Sigmoid colon (tissue), 7 donors: ENCODE measurements around the gene MITF. TPM values are rescaled to one million over a fixed set of nuclear protein-coding genes. Genes with fewer than 3 reads are reported as not detected.

Experiments used
- DNase-seq: peaks from one replicate; pipeline ENCODE4 v3.0.0-alpha.2; 2019
- H3K27ac ChIP-seq, 4 donors: fragments of 200-600 bp; sonication (generic); one replicate each; pipeline ENCODE4 v1.5.1; 2016 to 2019; ENCODE audit warnings: mild to moderate bottlenecking in 1 of 4
- H3K27me3 ChIP-seq, 3 donors: fragments of 200-600 bp; sonication (generic); one replicate each; pipeline ENCODE4 v1.5.1; 2019; ENCODE audit warnings: mild to moderate bottlenecking in 1 of 3
- H3K36me3 ChIP-seq, 4 donors: fragments of 200-600 bp; sonication (generic); one replicate each; pipeline ENCODE4 v1.5.1; 2016 to 2019
- H3K4me1 ChIP-seq, 4 donors: fragments of 200-600 bp; sonication (generic); one replicate each; pipeline ENCODE4 v1.5.1; 2017 to 2019
- H3K4me3 ChIP-seq, 4 donors: fragments of 200-600 bp; sonication (generic); one replicate each; pipeline ENCODE4 v1.5.1; 2017 to 2019; ENCODE audit warnings: mild to moderate bottlenecking in 2 of 4, moderate library complexity in 1 of 4
- H3K9me3 ChIP-seq, 4 donors: fragments of 200-600 bp in 3 of 4; sonication (generic) in 3 of 4; one replicate each; pipeline versions ENCODE4 v1.5.1 to v1.6.1; 2013 to 2019
- CTCF ChIP-seq, 4 experiments: fragments of 450-650 bp in 3 of 4; fragments of 200-600 bp in 1 of 4; IDR thresholded peaks; one replicate each; pipeline ENCODE4 v1.5.1; 2016 to 2019; ENCODE audit warnings: antibody characterized with exemption in 4 of 4, mild to moderate bottlenecking in 3 of 4, moderate library complexity in 2 of 4
- EP300 ChIP-seq, 4 donors: sonication (generic); formaldehyde crosslinking; IDR thresholded peaks; one replicate each; pipeline ENCODE4 v1.6.1; 2017; ENCODE audit warnings: antibody characterized with exemption in 4 of 4
- POLR2A ChIP-seq, 2 donors: fragments of 450-650 bp; IDR thresholded peaks; one replicate each; pipeline ENCODE4 v1.6.1; 2016; ENCODE audit warnings: antibody characterized with exemption in 2 of 2, mild to moderate bottlenecking in 2 of 2, moderate library complexity in 2 of 2
- POLR2AphosphoS5 ChIP-seq, 4 donors: sonication (generic); formaldehyde crosslinking; IDR thresholded peaks; one replicate each; pipeline ENCODE4 v1.6.1; 2017; ENCODE audit warnings: antibody characterized with exemption in 4 of 4
- WGBS, 2 donors: extraction: QIAGEN DNeasy Blood & Tissue Kit; methylation state at CpG; one replicate each; pipeline ENCODE4 v1.1.7; 2013; 5-methylcytosine and 5-hydroxymethylcytosine counted together
- intact Hi-C: fragments of 100-400 bp; cut with DNase I; formaldehyde crosslinking; loops from one replicate; pipeline ENCODE4 v1.15.1; 2023
- polyA plus RNA-seq, 3 donors: library from polyadenylated mRNA; stranded (reverse); fragments of 200-250 nt; gene quantifications; one replicate each; pipeline ENCODE4 v1.2.3, GENCODE V29; 2013
- total RNA-seq, 4 donors: library from RNA; depleted of rRNA; stranded (reverse); fragments of >200 nt; gene quantifications; one replicate each; pipeline ENCODE4 v1.1.0, GENCODE V29; 2016
- donor health status: healthy with polysubstance abuse.
- donor health status: Bipolar disorder and iron deficiency.
- donor health status: healthy.

The MITF gene
- total and polyA plus RNA-seq, 7 donors = 2.1 to 73.2 (median 65.4) TPM

- intact Hi-C loops = no loop called here
- 65 to 77% methylated on average over 3 of the region's 3 CpGs for WGBS, 2 donors
Measured at GRCh38 chr3:69848113-69848512, 108.8 kb downstream of the MITF start.

GRCh38 chr3:69850849-69851248 lies 111.6 kb downstream of the MITF start:
- Histone ChIP-seq H3K27ac (no peak overlapping the region), H3K9me3 (no peaks in the 10 kb centered on the region), H3K4me3 (no peak overlapping the region), H3K36me3 (no peaks in the 10 kb centered on the region), H3K27me3 (no peaks in the 10 kb centered on the region), H3K4me1 (peaks cover 0 to 62% (median 29%) of the 10 kb centered on the region in 4 donors)
- TF ChIP-seq POLR2AphosphoS5 (IDR thresholded peaks at IDR 0.05) (no peak), POLR2A (IDR thresholded peaks at IDR 0.05) (no peak), CTCF (IDR thresholded peaks at IDR 0.05) (no peak), EP300 (IDR thresholded peaks at IDR 0.05) (no peak)
- intact Hi-C loops = no loop called here
- no peak for DNase-seq

More at GRCh38 chr3:69848113-69848512, 108.8 kb downstream of the MITF start:
- Histone ChIP-seq H3K27me3 (no peaks in the 10 kb centered on the region), H3K9me3 (no peaks in the 10 kb centered on the region), H3K36me3 (no peaks in the 10 kb centered on the region), H3K4me1 (peaks cover 0 to 42% (median 16%) of the 10 kb centered on the region in 4 donors), H3K27ac (peak overlapping the region in 1 of 4 donors; percentile 9), H3K4me3 (no peak overlapping the region)
- DNase-seq = no peak
- TF ChIP-seq POLR2AphosphoS5 (IDR thresholded peaks at IDR 0.05) (no peak), CTCF (IDR thresholded peaks at IDR 0.05) (no peak), EP300 (IDR thresholded peaks at IDR 0.05) (no peak), POLR2A (IDR thresholded peaks at IDR 0.05) (no peak)

GRCh38 chr3:69853027-69853426 lies 113.8 kb downstream of the MITF start:
- Histone ChIP-seq H3K36me3 (no peaks in the 10 kb centered on the region), H3K4me3 (no peak overlapping the region), H3K27me3 (no peaks in the 10 kb centered on the region), H3K9me3 (no peaks in the 10 kb centered on the region), H3K27ac (no peak overlapping the region), H3K4me1 (peaks cover 0 to 65% (median 36%) of the 10 kb centered on the region in 4 donors)
- TF ChIP-seq POLR2A (IDR thresholded peaks at IDR 0.05) (no peak), CTCF (IDR thresholded peaks at IDR 0.05) (no peak), POLR2AphosphoS5 (IDR thresholded peaks at IDR 0.05) (no peak), EP300 (IDR thresholded peaks at IDR 0.05) (no peak)
- intact Hi-C loops = no loop called here
- 62 to 79% methylated on average over 3 of the region's 3 CpGs for WGBS, 2 donors
- DNase-seq = no peak

GRCh38 chr3:69855436-69856162 lies 116.3 kb downstream of the MITF start:
- intact Hi-C loops = loop anchor here (2.0 kb wide), 1 partner anchor 165 kb away; no protein-coding TSS in a partner anchor
- H3K9me3 ChIP-seq = no peaks in the 10 kb centered on the region
- TF ChIP-seq CTCF (IDR thresholded peaks at IDR 0.05) = peak in 1 of 4 experiments; percentile 26
- TF ChIP-seq EP300 (IDR thresholded peaks at IDR 0.05) = no peak
- H3K27ac ChIP-seq = peak overlapping the region in 2 of 4 donors; percentile 6 to 35
- DNase-seq = no peak
- no peaks in the 10 kb centered on the region for H3K27me3 ChIP-seq
- WGBS, 2 donors = 38 to 56% methylated on average over 5 of the region's 5 CpGs
- peaks cover 0 to 60% (median 32%) of the 10 kb centered on the region in 4 donors for H3K4me1 ChIP-seq
- H3K36me3 ChIP-seq = no peaks in the 10 kb centered on the region
- no peak overlapping the region for H3K4me3 ChIP-seq
